Measurements from ENCODE around the gene GPR137.

DNA sequence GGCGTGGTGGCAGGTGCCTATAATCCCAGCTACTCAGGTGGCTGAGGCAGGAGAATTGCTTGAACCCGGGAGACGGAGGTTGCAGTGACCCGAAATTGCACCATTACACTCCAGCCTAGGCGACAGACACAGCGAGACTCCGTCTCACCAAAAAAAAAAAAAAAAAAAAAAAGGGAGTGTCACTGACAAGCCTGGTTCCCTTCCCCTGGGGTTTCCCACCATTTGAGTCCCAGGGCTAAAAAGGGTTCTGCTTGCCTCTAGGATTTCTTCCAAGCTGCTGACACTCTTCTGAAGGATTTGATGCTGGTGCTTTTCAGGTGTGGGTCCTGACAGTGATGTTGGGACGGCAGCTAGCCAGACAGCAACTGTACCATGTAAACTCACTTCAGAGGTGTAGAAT is 53.1 kb downstream of the GPR137 start:
- TF ChIP-seq, protein P1, sequence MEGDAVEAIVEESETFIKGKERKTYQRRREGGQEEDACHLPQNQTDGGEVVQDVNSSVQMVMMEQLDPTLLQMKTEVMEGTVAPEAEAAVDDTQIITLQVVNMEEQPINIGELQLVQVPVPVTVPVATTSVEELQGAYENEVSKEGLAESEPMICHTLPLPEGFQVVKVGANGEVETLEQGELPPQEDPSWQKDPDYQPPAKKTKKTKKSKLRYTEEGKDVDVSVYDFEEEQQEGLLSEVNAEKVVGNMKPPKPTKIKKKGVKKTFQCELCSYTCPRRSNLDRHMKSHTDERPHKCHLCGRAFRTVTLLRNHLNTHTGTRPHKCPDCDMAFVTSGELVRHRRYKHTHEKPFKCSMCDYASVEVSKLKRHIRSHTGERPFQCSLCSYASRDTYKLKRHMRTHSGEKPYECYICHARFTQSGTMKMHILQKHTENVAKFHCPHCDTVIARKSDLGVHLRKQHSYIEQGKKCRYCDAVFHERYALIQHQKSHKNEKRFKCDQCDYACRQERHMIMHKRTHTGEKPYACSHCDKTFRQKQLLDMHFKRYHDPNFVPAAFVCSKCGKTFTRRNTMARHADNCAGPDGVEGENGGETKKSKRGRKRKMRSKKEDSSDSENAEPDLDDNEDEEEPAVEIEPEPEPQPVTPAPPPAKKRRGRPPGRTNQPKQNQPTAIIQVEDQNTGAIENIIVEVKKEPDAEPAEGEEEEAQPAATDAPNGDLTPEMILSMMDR (IDR thresholded peaks at IDR 0.05; ENCODE audit: poor library complexity, severe bottlenecking): no peak
- TF ChIP-seq SMC3 (conservative IDR thresholded peaks at IDR 0.05; ENCODE audit: poor library complexity): no peak

Data from neural cell (in vitro differentiated cells).